HepG2 (cell line): ENCODE data around the gene ZFAND3. TPM values are rescaled to one million over a fixed set of nuclear protein-coding genes. Genes with fewer than 3 reads are reported as not detected.
"Not testable (repeated sequence)": the region's sequence is repeated elsewhere in the genome, so short reads cannot be mapped to it uniquely, and the experiment has no call there.

Source experiments
- ATAC-seq: fragments of 200-7000 bp; cut with Tn5 transposase; 3 replicates; pipeline ENCODE4 v1.9.1; 2020; ENCODE audit warnings: mild to moderate bottlenecking, moderate library complexity
- BruUV-seq: library from RNA; stranded (reverse); fragments of 400-500 nt; replicated peaks from 2 replicates; lab custom pipeline; 2021; lab: Mats Ljungman, UMichigan
- CTCF ChIA-PET: fragments of 300-600 bp; formaldehyde crosslinking; extraction: SDS; loops from one replicate; lab custom pipeline; 2021; ENCODE audit warnings: low total read pairs, inconsistent platforms, low intra/inter-chr PET ratio; lab: Yijun Ruan, JAX
- POLR2A ChIA-PET: fragments of 350-600 bp; sonication (Branson Sonifier 250); formaldehyde crosslinking; loops from one replicate; lab custom pipeline; 2020; ENCODE audit warnings: antibody characterized with exemption, inconsistent platforms; lab: Yijun Ruan, JAX
- DNase-seq: peaks from one replicate; pipeline ENCODE4 v3.0.0-alpha.2; 2015; ENCODE audit warnings: low spot score
- FAIRE-seq: peaks from 3 replicates; lab custom pipeline; 2011; peaks lifted over from hg19 to GRCh38; lab: Jason Lieb, UNC
- H2AFZ ChIP-seq: one replicate; pipeline ENCODE4 v1.6.1; 2011; ENCODE audit warnings: low read length, inconsistent platforms
- H3K27ac ChIP-seq: fragments of 300-600 bp; 3 replicates; pipeline ENCODE4 v1.8.0; 2011; ENCODE audit warnings: mixed run types, mild to moderate bottlenecking, mixed read lengths, low read length, inconsistent platforms; ENCODE audit not compliant: insufficient read depth; ENCODE audit errors: extremely low read length
- H3K27me3 ChIP-seq, 2 experiments: fragments of 200-600 bp in 1 of 2; 2 replicates in 1 of 2; 3 replicates in 1 of 2; pipeline versions ENCODE4 v1.6.0 to v1.8.0; 2011; ENCODE audit warnings: low read length in 2 of 2, mild to moderate bottlenecking in 2 of 2, moderate library complexity in 2 of 2, inconsistent platforms in 1 of 2; ENCODE audit not compliant: insufficient read depth in 2 of 2, control insufficient read depth in 1 of 2
- H3K36me3 ChIP-seq, 2 experiments: fragments of 200-600 bp in 1 of 2; replicated peaks in 1 of 2; 2 replicates in 1 of 2; 3 replicates in 1 of 2; pipeline versions ENCODE4 v1.5.1 to v1.8.0; 2011; ENCODE audit warnings: low read length in 2 of 2, inconsistent platforms in 1 of 2; ENCODE audit not compliant: insufficient read depth in 2 of 2, control insufficient read depth in 1 of 2
- H3K4me1 ChIP-seq: 2 replicates; pipeline ENCODE4 v1.5.1; 2012; ENCODE audit warnings: low read length, inconsistent platforms; ENCODE audit not compliant: insufficient read depth
- H3K4me2 ChIP-seq: 2 replicates; pipeline ENCODE4 v1.6.0; 2011; ENCODE audit warnings: low read depth, low read length, inconsistent platforms
- H3K4me3 ChIP-seq, 3 experiments: fragments of 200-600 bp in 1 of 3; sonication (generic), shearing (Covaris generic) in 1 of 3; replicated peaks in 1 of 3; 2 replicates each; pipeline ENCODE4 v1.5.1; 2011 to 2016; ENCODE audit warnings: low read length in 3 of 3, inconsistent platforms in 2 of 3, low read depth in 2 of 3, mild to moderate bottlenecking in 2 of 3, control low read depth in 1 of 3, mixed read lengths in 1 of 3; ENCODE audit not compliant: insufficient read depth in 1 of 3
- H3K79me2 ChIP-seq: one replicate; pipeline ENCODE4 v1.6.1; 2011; ENCODE audit warnings: low read length, inconsistent platforms; ENCODE audit not compliant: insufficient read depth
- H3K9ac ChIP-seq: 2 replicates; pipeline ENCODE4 v1.6.0; 2011; ENCODE audit warnings: mild to moderate bottlenecking, low read depth, low read length, inconsistent platforms; ENCODE audit not compliant: insufficient read depth
- H3K9me3 ChIP-seq: 2 replicates; pipeline ENCODE4 v1.5.1; 2012; ENCODE audit warnings: mild to moderate bottlenecking, low read length
- H4K20me1 ChIP-seq: 2 replicates; pipeline ENCODE4 v1.6.0; 2011; ENCODE audit warnings: inconsistent platforms, mild to moderate bottlenecking, low read length, moderate library complexity; ENCODE audit not compliant: insufficient read depth
- ERF ChIP-seq: IDR thresholded peaks from 2 replicates; pipeline ENCODE4 v1.6.1; 2018; ENCODE audit warnings: missing biosample characterization, missing genetic modification reagents
- HOXA3 ChIP-seq: sonication (generic); formaldehyde crosslinking; IDR thresholded peaks from 2 replicates; pipeline ENCODE4 v1.5.0; 2020; ENCODE audit warnings: missing genetic modification reagents
- RBM22 ChIP-seq: fragments of 200-400 bp; formaldehyde crosslinking; optimal IDR thresholded peaks from 2 replicates; pipeline ENCODE3; 2017; ENCODE audit warnings: mild to moderate bottlenecking, low read length, moderate library complexity
- RFXAP ChIP-seq: sonication (generic); formaldehyde crosslinking; IDR thresholded peaks from 2 replicates; pipeline ENCODE4 v1.4.0; 2020; ENCODE audit warnings: missing genetic modification reagents, borderline replicate concordance
- SMYD3 ChIP-seq: sonication (generic); formaldehyde crosslinking; IDR thresholded peaks from 2 replicates; pipeline ENCODE4 v1.8.1; 2023; ENCODE audit warnings: mild to moderate bottlenecking, missing genetic modification reagents
- SNRNP70 ChIP-seq: fragments of 200-400 bp; formaldehyde crosslinking; IDR thresholded peaks from 2 replicates; pipeline ENCODE4 v1.6.1; 2017; ENCODE audit warnings: mild to moderate bottlenecking, low read depth, low read length, moderate library complexity
- ZFP62 ChIP-seq: sonication (generic); formaldehyde crosslinking; IDR thresholded peaks from 2 replicates; pipeline ENCODE4 v1.4.0; 2020; ENCODE audit warnings: missing genetic modification reagents
- ZNF552 ChIP-seq: sonication (generic); formaldehyde crosslinking; IDR thresholded peaks from 2 replicates; pipeline ENCODE4 v1.9.0; 2022; ENCODE audit warnings: missing genetic modification reagents, mild to moderate bottlenecking, borderline replicate concordance
- WGBS: methylation state at CpG from one replicate; pipeline ENCODE4 v1.1.6; 2017; ENCODE audit warnings: low lambda C conversion rate; 5-methylcytosine and 5-hydroxymethylcytosine counted together
- in situ Hi-C: cut with HindIII; loops from 2 replicates; pipeline ENCODE4 v1.10.0; 2017; ENCODE audit warnings: low pct_unique_long_range_greater_than_20kb; ENCODE audit not compliant: extremely low pct_ligation_motif_present
- intact Hi-C: fragments of 100-400 bp; cut with micrococcal nuclease; formaldehyde crosslinking; loops from one replicate; pipeline ENCODE4 v1.10.0; 2022; ENCODE audit not compliant: unreplicated experiment
- polyA plus RNA-seq, 8 experiments: library from polyadenylated mRNA; depleted of rRNA in 3 of 8; stranded (reverse) in 7 of 8; unstranded in 1 of 8; fragments of >200 nt; fragmentation: Illumina TruSeq in 4 of 8; extraction: Trizol in 4 of 8; gene quantifications; 2 replicates each; pipeline versions ENCODE4 v1.2.1 to v1.2.3, GENCODE V29; 2011 to 2016; ENCODE audit warnings: low read depth in 4 of 8, missing spikeins in 1 of 8, mixed read lengths in 1 of 8; ENCODE audit not compliant: insufficient read depth in 1 of 8
- total RNA-seq, 5 experiments: library from RNA; depleted of rRNA; stranded (reverse); fragments of >200 nt; fragmentation: Illumina TruSeq; extraction: Trizol; gene quantifications; 2 replicates each; pipeline ENCODE4 v1.2.3, GENCODE V29; 2016; ENCODE audit warnings: low read depth in 1 of 5
- TF ChIP-seq, protein P1 (sequence below): sonication (generic); formaldehyde crosslinking; IDR thresholded peaks from 2 replicates; pipeline ENCODE4 v1.8.0; 2022; ENCODE audit warnings: mild to moderate bottlenecking, missing genetic modification reagents; ENCODE audit not compliant: insufficient replicate concordance
- TF ChIP-seq, protein P2 (sequence below): sonication (generic); formaldehyde crosslinking; IDR thresholded peaks from 2 replicates; pipeline ENCODE4 v1.5.0; 2020; ENCODE audit warnings: missing genetic modification reagents, mild to moderate bottlenecking, borderline replicate concordance

The ZFAND3 gene
- total and polyA plus RNA-seq, 2 of the 13 experiments (the other 11 are each of a cell fraction or from before 2014, with no cell fraction given), result 16.4 to 17.1 TPM

DNA sequence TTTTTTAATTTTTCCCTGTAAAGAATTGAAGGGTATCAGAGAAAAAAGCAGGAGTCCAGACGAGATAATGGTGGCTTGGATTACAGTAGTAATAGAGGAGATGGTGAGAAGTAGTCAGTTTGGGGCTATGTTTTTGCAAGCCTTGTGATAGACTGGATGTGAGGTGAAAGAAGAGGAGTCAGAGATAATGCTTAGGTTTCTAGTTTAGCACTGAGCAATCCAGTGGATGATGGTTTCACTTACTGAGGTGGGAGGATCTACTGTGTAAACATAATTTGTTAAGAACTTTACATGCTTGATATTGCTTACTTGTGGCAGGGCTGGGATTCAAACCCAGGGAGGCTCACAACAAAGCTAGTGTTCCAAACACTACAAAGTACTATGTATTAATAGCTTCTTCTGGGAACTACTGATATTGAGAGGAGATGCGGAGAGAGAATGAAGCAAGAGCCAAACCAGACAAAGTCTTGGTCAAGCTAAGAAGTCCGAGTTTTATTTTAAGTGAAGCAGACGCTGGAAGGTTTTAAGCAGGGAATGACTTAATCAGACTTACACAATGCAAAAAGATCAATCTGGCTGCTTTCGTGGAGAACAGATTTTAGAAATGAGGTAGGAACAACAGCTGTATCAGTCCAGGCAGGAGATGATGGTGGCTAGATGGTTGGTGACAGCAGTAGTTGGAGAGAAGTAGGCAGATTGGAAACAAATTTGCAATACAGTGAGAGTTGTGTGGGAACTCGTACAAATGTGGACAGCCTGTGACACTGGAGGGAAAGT is 58.0 kb downstream of the ZFAND3 start (continued):
- TF ChIP-seq RFXAP (CRISPR knock-in tag) (no peak), ZFP62 (CRISPR knock-in tag) (no peak), ERF (CRISPR knock-in tag) (no peak), ZNF552 (CRISPR knock-in tag) (no peak), HOXA3 (CRISPR knock-in tag) (no peak), SNRNP70 (no peak)
- TF ChIP-seq, protein P1, sequence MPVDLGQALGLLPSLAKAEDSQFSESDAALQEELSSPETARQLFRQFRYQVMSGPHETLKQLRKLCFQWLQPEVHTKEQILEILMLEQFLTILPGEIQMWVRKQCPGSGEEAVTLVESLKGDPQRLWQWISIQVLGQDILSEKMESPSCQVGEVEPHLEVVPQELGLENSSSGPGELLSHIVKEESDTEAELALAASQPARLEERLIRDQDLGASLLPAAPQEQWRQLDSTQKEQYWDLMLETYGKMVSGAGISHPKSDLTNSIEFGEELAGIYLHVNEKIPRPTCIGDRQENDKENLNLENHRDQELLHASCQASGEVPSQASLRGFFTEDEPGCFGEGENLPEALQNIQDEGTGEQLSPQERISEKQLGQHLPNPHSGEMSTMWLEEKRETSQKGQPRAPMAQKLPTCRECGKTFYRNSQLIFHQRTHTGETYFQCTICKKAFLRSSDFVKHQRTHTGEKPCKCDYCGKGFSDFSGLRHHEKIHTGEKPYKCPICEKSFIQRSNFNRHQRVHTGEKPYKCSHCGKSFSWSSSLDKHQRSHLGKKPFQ, result no peak

DNA sequence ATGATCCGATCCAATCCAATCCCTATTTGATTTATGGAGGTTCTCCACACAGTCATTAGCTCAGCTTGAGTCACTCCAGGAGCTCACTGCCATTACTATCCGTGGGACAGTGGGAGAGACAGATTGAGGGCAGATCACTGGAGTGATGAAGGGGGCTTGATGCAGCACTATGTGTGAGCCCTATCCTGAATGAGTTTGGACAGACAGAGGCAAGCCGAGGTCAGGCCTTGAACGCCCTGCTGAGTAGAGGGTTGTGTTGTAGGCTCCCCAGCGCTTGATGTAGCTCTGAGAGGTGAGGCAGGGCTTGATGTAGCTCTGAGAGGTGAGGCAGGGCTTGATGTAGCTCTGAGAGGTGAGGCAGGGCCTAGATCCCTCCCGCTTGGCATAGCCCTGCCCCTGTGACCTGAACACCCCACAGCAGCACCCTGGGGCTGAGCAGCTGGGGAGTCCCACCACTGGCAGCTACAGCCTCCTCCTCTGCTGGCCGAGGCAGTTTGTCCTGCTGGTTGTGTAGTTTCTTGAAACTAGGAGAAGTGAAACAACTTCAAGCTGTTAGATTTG is 58.7 kb downstream of the ZFAND3 start:
- Histone ChIP-seq H3K9me3 (no peaks in the 10 kb centered on the region), H3K27ac (no peak overlapping the region), H3K27me3 (no peaks in the 10 kb centered on the region), H3K4me3 (no peak overlapping the region), H4K20me1 (peaks cover 31% of the 10 kb centered on the region), H3K4me1 (peaks cover 28% of the 10 kb centered on the region), H3K79me2 (peaks cover 69% of the 10 kb centered on the region), H2AFZ (no peak overlapping the region), H3K9ac (no peak overlapping the region), H3K36me3 (no peaks in the 10 kb centered on the region), H3K4me2 (no peak overlapping the region)
- intact Hi-C loops, result no loop called here
- POLR2A ChIA-PET, result no interaction called here
- no TSS peak for BruUV-seq
- DNase-seq (no peak), ATAC-seq (no peak), FAIRE-seq (no peak)
- no peak for TF ChIP-seq SMYD3 (CRISPR knock-in tag)
- peak; percentile 40 for TF ChIP-seq RBM22
- TF ChIP-seq, protein P2, sequence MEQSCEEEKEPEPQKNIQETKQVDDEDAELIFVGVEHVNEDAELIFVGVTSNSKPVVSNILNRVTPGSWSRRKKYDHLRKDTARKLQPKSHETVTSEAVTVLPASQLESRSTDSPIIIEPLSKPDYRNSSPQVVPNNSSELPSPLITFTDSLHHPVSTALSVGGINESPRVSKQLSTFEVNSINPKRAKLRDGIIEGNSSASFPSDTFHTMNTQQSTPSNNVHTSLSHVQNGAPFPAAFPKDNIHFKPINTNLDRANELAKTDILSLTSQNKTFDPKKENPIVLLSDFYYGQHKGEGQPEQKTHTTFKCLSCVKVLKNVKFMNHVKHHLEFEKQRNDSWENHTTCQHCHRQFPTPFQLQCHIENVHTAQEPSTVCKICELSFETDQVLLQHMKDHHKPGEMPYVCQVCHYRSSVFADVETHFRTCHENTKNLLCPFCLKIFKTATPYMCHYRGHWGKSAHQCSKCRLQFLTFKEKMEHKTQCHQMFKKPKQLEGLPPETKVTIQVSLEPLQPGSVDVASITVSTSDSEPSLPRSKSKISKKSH (CRISPR knock-in tag), result peak; percentile 66; the same call in 1 of the 2 replicates
- CTCF ChIA-PET, result no interaction called here
- in situ Hi-C loops, result no loop called here
- 97% methylated on average over 5 of the region's 7 CpGs for WGBS

DNA sequence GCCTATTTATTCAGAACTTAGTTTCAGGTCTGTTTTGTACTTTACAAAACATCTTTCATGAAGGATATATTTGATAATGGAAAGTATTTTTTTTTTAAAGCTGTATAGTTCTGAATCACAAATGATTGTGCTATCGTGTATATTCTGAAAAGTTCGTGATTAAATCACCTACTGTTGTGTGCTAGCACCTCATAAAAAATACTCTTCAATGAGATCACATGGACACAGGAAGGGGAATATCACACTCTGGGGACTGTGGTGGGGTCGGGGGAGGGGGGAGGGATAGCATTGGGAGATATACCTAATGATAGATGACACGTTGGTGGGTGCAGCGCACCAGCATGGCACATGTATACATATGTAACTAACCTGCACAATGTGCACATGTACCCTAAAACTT is 61.1 kb downstream of the ZFAND3 start:
- Histone ChIP-seq H4K20me1 (peaks cover 29% of the 10 kb centered on the region; the same call in 1 of the 2 replicates), H3K79me2 (peaks cover 63% of the 10 kb centered on the region), H3K4me1 (peaks cover 45% of the 10 kb centered on the region)
- FAIRE-seq, H3K27me3 ChIP-seq, H3K36me3 ChIP-seq, H3K9me3 ChIP-seq, H3K4me3 ChIP-seq, H3K9ac ChIP-seq, BruUV-seq, POLR2A ChIA-PET, H3K27ac ChIP-seq, H3K4me2 ChIP-seq, CTCF ChIA-PET, ATAC-seq, H2AFZ ChIP-seq, intact Hi-C loops, DNase-seq, in situ Hi-C loops: not testable (repeated sequence)
- WGBS, result 97% methylated on average over 5 of the region's 5 CpGs
